Aorta (tissue), 5 donors: Measurements from ENCODE around the gene KEL. TPM values are rescaled to one million over a fixed set of nuclear protein-coding genes. Genes with fewer than 3 reads are reported as not detected.

Experiments used
- ATAC-seq: fragments of 200-7000 bp; cut with Tn5 transposase; one replicate; pipeline ENCODE4 v1.9.1; 2022; ENCODE audit warnings: moderate library complexity; ENCODE audit not compliant: low FRiP score
- DNase-seq, 2 donors: peaks; one replicate each; pipeline ENCODE4 v3.0.0-alpha.2; 2020
- H3K27ac ChIP-seq, 2 donors: one replicate each; pipeline ENCODE4 v1.5.1; 2013; ENCODE audit warnings: low read length in 2 of 2, mild to moderate bottlenecking in 2 of 2, moderate library complexity in 2 of 2, control low read depth in 1 of 2, inconsistent platforms in 1 of 2, low read depth in 1 of 2
- H3K27me3 ChIP-seq, 2 donors: one replicate each; pipeline ENCODE4 v1.6.1; 2013; ENCODE audit warnings: control low read depth in 1 of 2, low read length in 1 of 2, mild to moderate bottlenecking in 1 of 2, moderate library complexity in 1 of 2; ENCODE audit not compliant: insufficient read depth in 2 of 2, control insufficient read depth in 1 of 2
- H3K36me3 ChIP-seq, 2 donors: one replicate each; pipeline ENCODE4 v1.6.1; 2013; ENCODE audit warnings: control low read depth in 1 of 2, low read length in 1 of 2, mild to moderate bottlenecking in 1 of 2; ENCODE audit not compliant: insufficient read depth in 2 of 2, control insufficient read depth in 1 of 2
- H3K4me1 ChIP-seq, 2 donors: one replicate each; pipeline ENCODE4 v1.6.1; 2013; ENCODE audit warnings: low read length in 2 of 2, control low read depth in 1 of 2, mild to moderate bottlenecking in 1 of 2, moderate library complexity in 1 of 2; ENCODE audit not compliant: insufficient read depth in 2 of 2, control insufficient read depth in 1 of 2
- H3K4me3 ChIP-seq, 2 donors: one replicate each; pipeline ENCODE4 v1.5.1; 2013; ENCODE audit warnings: low read length in 2 of 2, control low read depth in 1 of 2, mild to moderate bottlenecking in 1 of 2
- H3K9me3 ChIP-seq: one replicate; pipeline ENCODE4 v1.6.1; 2013; ENCODE audit warnings: mild to moderate bottlenecking, low read length; ENCODE audit not compliant: control insufficient read depth
- WGBS, 2 donors: extraction: QIAGEN DNeasy Blood & Tissue Kit; methylation state at CpG; one replicate each; pipeline ENCODE4 v1.1.7; 2013; 5-methylcytosine and 5-hydroxymethylcytosine counted together
- intact Hi-C, 2 donors: fragments of 100-400 bp; cut with DNase I; formaldehyde crosslinking; loops; one replicate each; pipeline versions ENCODE4 v1.14.2 to v1.15.0; 2022
- long read RNA-seq, 2 donors: library from polyadenylated mRNA; unstranded; transcript quantifications; one replicate each; pipeline ENCODE4 v2.0.0, GENCODE V29; 2020 to 2021
- polyA plus RNA-seq, 2 donors: library from polyadenylated mRNA; stranded (reverse); fragments of 200-250 nt; gene quantifications; one replicate each; pipeline ENCODE4 v1.2.3, GENCODE V29; 2013
- total RNA-seq, 2 donors: library from RNA; stranded (reverse); fragmentation: NEBNext Ultra II Directional; extraction: Animal tissue kit (Norgen Biotek cat#: 25700); gene quantifications; one replicate each; pipeline ENCODE4 v1.2.1, GENCODE V29; 2021
- donor health status: healthy with polysubstance abuse.
- donor health status: Bipolar disorder and iron deficiency.
- donor health status: DM: no; HTN: no; CAD: no.
- donor health status: DM: no; HTN: no; CAD: no.
- donor health status: DM: yes; HTN: yes; CAD: no.

KEL gene, protein sequence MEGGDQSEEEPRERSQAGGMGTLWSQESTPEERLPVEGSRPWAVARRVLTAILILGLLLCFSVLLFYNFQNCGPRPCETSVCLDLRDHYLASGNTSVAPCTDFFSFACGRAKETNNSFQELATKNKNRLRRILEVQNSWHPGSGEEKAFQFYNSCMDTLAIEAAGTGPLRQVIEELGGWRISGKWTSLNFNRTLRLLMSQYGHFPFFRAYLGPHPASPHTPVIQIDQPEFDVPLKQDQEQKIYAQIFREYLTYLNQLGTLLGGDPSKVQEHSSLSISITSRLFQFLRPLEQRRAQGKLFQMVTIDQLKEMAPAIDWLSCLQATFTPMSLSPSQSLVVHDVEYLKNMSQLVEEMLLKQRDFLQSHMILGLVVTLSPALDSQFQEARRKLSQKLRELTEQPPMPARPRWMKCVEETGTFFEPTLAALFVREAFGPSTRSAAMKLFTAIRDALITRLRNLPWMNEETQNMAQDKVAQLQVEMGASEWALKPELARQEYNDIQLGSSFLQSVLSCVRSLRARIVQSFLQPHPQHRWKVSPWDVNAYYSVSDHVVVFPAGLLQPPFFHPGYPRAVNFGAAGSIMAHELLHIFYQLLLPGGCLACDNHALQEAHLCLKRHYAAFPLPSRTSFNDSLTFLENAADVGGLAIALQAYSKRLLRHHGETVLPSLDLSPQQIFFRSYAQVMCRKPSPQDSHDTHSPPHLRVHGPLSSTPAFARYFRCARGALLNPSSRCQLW
- total RNA-seq (1 to 10 TPM in 1 of 2 donors, under 1 TPM in 1; 0.49 to 1.4 TPM), polyA plus RNA-seq (under 1 TPM in 1 of 2 donors, not detected in 1; 0.15 TPM)
- long read RNA-seq, donor 1, result 0 reads
- long read RNA-seq, donor 2, result 0 reads

DNA sequence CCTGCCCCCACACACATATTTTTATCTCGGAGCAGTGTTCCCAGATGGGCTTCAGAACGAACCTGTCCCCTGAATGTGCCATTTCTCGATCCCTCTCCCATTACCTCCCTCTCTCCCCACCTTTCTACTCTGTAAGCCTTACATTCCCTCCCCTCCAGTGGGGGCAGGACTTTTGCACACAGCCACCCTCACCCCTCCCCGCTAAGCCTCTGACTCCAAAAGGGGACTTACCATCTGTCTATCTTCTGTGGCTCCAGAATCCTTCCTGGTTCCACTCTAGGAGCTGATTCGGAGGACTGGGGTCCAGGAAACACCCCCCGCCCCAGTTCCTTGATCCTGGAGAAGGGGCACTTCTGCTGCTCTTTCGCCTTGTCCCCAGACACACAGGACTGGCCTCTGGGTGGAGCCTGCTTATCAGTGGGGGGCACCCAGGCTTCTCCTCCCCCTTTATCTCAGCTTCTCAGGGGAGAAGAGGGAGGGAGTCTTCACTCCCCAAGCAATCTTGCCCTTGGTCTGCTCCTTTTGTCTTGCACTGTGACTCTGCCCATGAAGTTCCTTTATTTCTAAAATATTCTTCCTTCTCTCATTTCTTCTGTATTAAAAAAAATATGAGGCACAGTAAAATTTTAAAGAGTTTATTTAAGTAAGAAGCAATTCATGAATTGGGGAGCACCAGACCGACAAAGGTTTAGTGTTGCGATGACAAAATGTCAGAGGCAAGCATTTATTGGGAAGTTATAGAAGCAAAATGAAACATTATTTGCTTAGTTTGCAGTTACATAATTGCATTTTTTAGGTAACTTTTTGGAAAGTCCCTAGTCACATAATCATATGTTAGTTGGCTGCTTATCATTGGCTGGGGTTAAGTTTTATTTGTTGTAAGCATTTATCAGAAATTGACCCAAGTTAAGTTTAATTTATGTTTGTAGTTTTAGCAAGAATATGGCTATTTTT, at the start of gene KEL:
KEL (minus strand) TSS at position 391 of the 954 bp plus-strand sequence; CDS start at position 234, 157 bp downstream.
- Histone ChIP-seq H3K27ac (no peak within 1 kb of the TSS), H3K36me3 (no peaks in the 10 kb centered on the region)
- 75 to 77% methylated on average over 9 of the region's 9 CpGs for WGBS, 2 donors

GRCh38 chr7:143008007-143008901, 46.1 kb upstream of the KEL start:
- H3K9me3 ChIP-seq, result no peaks in the 10 kb centered on the region
- ATAC-seq, result peak; percentile 94
- intact Hi-C loops, result loop anchor here (1.0 to 2.0 kb wide), 2 partner anchors 205 to 207 kb away; no protein-coding TSS in a partner anchor
- DNase-seq, result peak; percentile 83 to 93
- no peaks in the 10 kb centered on the region for H3K27me3 ChIP-seq
- no peak overlapping the region for H3K4me3 ChIP-seq
- WGBS, 2 donors, result 43% methylated on average over 24 of the region's 24 CpGs
- H3K27ac ChIP-seq, result no peak overlapping the region
- H3K4me1 ChIP-seq, result no peaks in the 10 kb centered on the region
- H3K36me3 ChIP-seq, result no peaks in the 10 kb centered on the region

More for the DNA sequence above, at the start of gene KEL:
- H3K4me1 ChIP-seq, result no peaks in the 10 kb centered on the region
- intact Hi-C loops, result no loop called here
- DNase-seq, result no peak
- H3K9me3 ChIP-seq, result peaks cover 1% of the 10 kb centered on the region
- H3K27me3 ChIP-seq, result peaks cover 0 to 3% of the 10 kb centered on the region in 2 donors
- H3K4me3 ChIP-seq, result no peak within 1 kb of the TSS
- no peak for ATAC-seq

GRCh38 chr7:143005632-143006260, 43.6 kb upstream of the KEL start:
- no peaks in the 10 kb centered on the region for H3K27me3 ChIP-seq
- H3K4me3 ChIP-seq, result no peak overlapping the region
- H3K4me1 ChIP-seq, result no peaks in the 10 kb centered on the region
- H3K27ac ChIP-seq, result no peak overlapping the region
- no peak for ATAC-seq
- 70 to 74% methylated on average over 6 of the region's 6 CpGs for WGBS, 2 donors
- H3K36me3 ChIP-seq, result no peaks in the 10 kb centered on the region
- DNase-seq, result no peak
- intact Hi-C loops, result no loop called here
- H3K9me3 ChIP-seq, result no peaks in the 10 kb centered on the region

DNA sequence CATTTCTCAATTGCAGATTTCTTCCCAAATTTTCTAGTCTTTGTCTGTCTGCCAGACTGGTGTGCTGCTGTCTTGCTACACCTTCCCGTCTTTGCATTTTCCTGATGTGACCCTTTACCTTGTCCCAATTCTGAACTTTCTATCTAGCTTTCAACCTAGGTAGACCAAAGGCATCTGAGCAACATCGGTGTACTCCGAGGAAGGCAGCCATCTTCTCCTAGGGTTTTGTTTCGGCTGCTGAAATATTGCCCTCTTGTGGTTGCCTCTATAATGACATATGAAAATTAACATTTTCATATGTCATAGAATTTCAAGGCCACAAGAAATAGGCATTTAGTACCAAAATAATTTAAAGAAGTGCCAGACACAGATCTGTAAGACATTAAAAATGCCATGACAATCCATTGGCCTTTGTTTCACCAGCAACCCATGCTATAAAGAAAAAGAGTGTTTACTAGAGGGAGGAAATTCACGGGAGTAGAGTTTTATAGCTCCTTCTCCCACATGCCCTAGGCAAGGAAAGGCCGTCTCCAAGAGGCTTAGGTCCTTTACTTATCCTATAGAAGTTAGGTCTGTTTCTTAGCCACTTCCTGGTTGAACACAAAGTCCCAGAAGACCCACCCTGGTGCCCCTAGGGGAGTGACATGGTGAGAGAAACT, 41.4 kb upstream of the KEL start:
- no peak overlapping the region for H3K27ac ChIP-seq
- H3K4me3 ChIP-seq, result no peak overlapping the region
- peak; percentile 66 for ATAC-seq
- DNase-seq, result no peak
- H3K27me3 ChIP-seq, result no peaks in the 10 kb centered on the region
- no peaks in the 10 kb centered on the region for H3K4me1 ChIP-seq
- H3K9me3 ChIP-seq, result no peaks in the 10 kb centered on the region
- H3K36me3 ChIP-seq, result no peaks in the 10 kb centered on the region
- WGBS, 2 donors, result 32% methylated on average over 6 of the region's 6 CpGs
- intact Hi-C loops, result loop anchor here (2.0 to 5.0 kb wide), 2 partner anchors 149 to 151 kb away; partner anchors contain the start of gene EPHB6 (in 1 of the 2)

DNA sequence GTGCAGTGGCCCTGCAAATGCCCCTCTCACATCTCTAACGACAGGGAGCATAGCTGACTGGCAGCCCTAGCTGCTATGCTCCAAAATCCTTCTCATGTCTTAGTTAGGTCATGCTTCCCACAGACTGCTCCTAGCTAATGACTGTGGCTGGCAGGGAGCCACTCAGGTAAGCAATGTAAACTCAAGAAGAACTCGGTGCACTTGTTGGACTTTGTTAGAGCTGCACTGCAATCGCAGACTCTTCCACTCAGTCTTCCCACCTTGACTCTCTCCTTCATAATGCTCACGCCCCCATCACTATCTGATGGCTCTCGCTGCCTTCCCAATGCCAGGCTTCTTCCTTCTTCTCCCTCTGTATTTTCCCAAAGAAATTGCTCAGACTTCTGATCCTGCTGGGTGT, 40.7 kb upstream of the KEL start:
- H3K4me3 ChIP-seq, result no peak overlapping the region

GRCh38 chr7:143002106-143002505, 39.9 kb upstream of the KEL start:
- no peaks in the 10 kb centered on the region for H3K36me3 ChIP-seq
- no peaks in the 10 kb centered on the region for H3K9me3 ChIP-seq
- H3K4me1 ChIP-seq, result no peaks in the 10 kb centered on the region
- WGBS, 2 donors, result 56% methylated on average over 3 of the region's 3 CpGs
- H3K27me3 ChIP-seq, result no peaks in the 10 kb centered on the region
- H3K4me3 ChIP-seq, result no peak overlapping the region
- no peak for DNase-seq
- H3K27ac ChIP-seq, result no peak overlapping the region
- intact Hi-C loops, result loop anchor here (2.0 to 5.0 kb wide), 2 partner anchors 147 to 150 kb away; partner anchors contain the start of gene EPHB6 (in 1 of the 2)
- ATAC-seq, result no peak

More for the DNA sequence above, 40.7 kb upstream of the KEL start:
- intact Hi-C loops, result loop anchor here (2.0 to 5.0 kb wide), 2 partner anchors 148 to 151 kb away; partner anchors contain the start of gene EPHB6 (in 1 of the 2)
- WGBS, 2 donors, result 84 to 85% methylated on average over 5 of the region's 5 CpGs
- Histone ChIP-seq H3K9me3 (no peaks in the 10 kb centered on the region), H3K27me3 (no peaks in the 10 kb centered on the region), H3K4me1 (no peaks in the 10 kb centered on the region), H3K27ac (no peak overlapping the region), H3K36me3 (no peaks in the 10 kb centered on the region)
- DNase-seq (no peak), ATAC-seq (no peak)

GRCh38 chr7:143000648-143001047, 38.5 kb upstream of the KEL start:
- intact Hi-C loops, result loop anchor here in 1 of 2 donors (5.0 kb wide), 1 partner anchor 148 kb away; no protein-coding TSS in a partner anchor
- DNase-seq (no peak), ATAC-seq (no peak)
- Histone ChIP-seq H3K4me1 (no peaks in the 10 kb centered on the region), H3K4me3 (no peak overlapping the region), H3K36me3 (no peaks in the 10 kb centered on the region), H3K27ac (no peak overlapping the region), H3K9me3 (no peaks in the 10 kb centered on the region), H3K27me3 (no peaks in the 10 kb centered on the region)
- 93 to 94% methylated on average over 2 of the region's 2 CpGs for WGBS, 2 donors
